Fibroblast of mammary gland (primary cell): Measurements from ENCODE around the gene TINAGL1.

ENCODE experiments used
- DNase-seq: peaks from one replicate; pipeline ENCODE4 v3.0.0-alpha.2; 2010; ENCODE audit warnings: low read depth
- H3K4me3 ChIP-seq: 2 replicates; pipeline ENCODE4 v1.5.1; 2011; ENCODE audit warnings: low read depth, mild to moderate bottlenecking, low read length, moderate library complexity; ENCODE audit not compliant: control insufficient read depth
- TF ChIP-seq, protein P1 (sequence below): conservative IDR thresholded peaks from 2 replicates; pipeline ENCODE4 v1.5.1; 2011; ENCODE audit warnings: low read depth, low read length, inconsistent platforms; ENCODE audit not compliant: control insufficient read depth, insufficient read depth

TINAGL1 gene

DNA sequence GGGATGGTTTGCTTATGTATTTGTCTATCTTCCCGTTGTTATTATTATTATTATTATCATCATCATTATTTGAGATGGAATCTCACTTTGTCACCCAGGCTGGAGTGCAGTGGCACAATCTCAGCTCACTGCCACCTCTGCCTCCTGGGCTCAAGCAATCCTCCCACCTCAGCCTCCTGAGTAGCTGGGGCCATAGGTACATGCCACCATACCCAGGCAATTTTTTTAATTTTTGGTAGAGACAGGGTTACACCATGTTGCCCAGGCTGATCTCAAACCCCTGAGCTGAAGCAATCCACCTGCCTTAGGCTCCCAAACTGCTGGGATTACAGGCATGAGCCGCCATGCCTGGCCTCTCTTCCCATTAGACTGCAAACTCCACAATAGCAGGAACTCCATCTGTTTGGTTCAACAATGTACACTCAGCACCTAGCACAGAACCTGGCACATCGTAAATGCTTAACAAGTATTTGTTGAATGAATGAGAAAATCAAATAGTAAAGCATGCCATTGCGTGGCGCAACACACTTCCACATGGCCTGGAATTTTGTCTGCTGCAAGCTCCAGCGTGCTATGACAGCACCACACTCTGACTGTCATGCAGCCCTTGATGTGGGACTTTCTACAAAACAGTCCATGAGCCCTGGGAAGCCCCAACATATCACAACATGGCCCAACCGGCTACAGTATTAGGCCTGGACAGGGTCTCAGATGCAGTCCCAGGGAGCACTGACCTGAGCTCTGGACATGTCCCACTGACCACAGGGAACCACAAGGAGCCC, 3.8 kb upstream of the TINAGL1 start:
- TF ChIP-seq, protein P1, sequence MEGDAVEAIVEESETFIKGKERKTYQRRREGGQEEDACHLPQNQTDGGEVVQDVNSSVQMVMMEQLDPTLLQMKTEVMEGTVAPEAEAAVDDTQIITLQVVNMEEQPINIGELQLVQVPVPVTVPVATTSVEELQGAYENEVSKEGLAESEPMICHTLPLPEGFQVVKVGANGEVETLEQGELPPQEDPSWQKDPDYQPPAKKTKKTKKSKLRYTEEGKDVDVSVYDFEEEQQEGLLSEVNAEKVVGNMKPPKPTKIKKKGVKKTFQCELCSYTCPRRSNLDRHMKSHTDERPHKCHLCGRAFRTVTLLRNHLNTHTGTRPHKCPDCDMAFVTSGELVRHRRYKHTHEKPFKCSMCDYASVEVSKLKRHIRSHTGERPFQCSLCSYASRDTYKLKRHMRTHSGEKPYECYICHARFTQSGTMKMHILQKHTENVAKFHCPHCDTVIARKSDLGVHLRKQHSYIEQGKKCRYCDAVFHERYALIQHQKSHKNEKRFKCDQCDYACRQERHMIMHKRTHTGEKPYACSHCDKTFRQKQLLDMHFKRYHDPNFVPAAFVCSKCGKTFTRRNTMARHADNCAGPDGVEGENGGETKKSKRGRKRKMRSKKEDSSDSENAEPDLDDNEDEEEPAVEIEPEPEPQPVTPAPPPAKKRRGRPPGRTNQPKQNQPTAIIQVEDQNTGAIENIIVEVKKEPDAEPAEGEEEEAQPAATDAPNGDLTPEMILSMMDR: no peak
- H3K4me3 ChIP-seq: no peak overlapping the region
- DNase-seq: peak; percentile 35

- H3K4me3 ChIP-seq: no peak overlapping the region
- DNase-seq: no peak
- TF ChIP-seq, protein P1: no peak
Observed at GRCh38 chr1:31573261-31573660, 3.1 kb upstream of the TINAGL1 start.

DNA sequence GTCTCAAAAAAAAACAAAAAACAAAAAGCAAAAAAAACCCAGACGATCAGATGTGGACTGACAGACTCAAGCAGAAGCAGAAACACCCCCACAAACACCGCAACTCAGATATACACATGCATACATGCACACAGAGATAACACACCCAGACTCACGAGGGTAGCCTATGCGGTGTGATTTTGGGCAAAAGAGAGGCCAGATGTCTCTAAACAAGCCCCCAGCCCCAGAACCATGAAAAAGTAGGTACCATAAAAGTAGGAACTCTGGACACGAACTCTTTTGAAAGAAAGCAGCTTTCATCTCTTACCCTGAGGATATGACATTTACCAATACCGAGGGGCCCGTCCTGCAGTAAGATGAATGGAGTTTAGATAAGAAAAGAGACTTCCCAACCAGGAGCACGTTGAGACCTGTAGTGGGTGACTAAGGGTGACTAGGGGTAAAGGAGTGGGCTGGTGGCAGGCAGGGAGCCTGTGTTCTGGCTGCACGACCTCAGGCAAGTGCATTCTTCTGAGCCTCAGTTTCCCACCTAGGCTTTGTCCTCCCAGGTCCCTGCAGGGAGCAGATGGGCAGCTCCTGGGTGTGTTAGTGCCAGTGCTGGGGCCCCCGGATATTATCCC, 1.5 kb upstream of the TINAGL1 start:
- no peak overlapping the region for H3K4me3 ChIP-seq
- DNase-seq: no peak
- TF ChIP-seq, protein P1: no peak

GRCh38 chr1:31575369-31576140, 760 bp upstream of the TINAGL1 start:
- no peak for DNase-seq
- no peak overlapping the region for H3K4me3 ChIP-seq
- TF ChIP-seq, protein P1: no peak

DNA sequence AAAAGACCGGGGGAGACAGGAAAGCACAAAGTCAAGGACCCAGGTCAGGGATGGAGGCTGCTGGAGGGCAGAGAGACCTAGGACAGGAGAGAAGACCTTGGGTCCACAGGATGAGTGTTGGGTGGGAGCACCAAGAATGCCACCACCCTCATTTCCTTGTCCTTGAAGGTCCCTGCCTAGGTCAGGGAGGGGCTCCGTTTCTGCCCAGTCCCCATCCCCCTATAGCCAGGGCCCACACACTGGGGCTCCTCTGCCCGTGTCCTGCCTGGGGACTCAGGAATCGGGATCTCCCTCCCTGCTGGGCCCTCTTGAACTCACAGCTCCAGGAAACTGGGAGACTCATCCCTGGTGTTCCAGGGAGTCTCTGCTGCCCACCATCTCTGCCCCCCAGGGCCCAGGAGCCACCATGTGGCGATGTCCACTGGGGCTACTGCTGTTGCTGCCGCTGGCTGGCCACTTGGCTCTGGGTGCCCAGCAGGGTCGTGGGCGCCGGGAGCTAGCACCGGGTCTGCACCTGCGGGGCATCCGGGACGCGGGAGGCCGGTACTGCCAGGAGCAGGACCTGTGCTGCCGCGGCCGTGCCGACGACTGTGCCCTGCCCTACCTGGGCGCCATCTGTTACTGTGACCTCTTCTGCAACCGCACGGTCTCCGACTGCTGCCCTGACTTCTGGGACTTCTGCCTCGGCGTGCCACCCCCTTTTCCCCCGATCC, 584 bp downstream of the TINAGL1 start:
- TF ChIP-seq, protein P1: no peak
- H3K4me3 ChIP-seq: no peak overlapping the region
- no peak for DNase-seq

- TF ChIP-seq, protein P1: no peak
- H3K4me3 ChIP-seq: no peak overlapping the region
- DNase-seq: peak; percentile 21
Observed at GRCh38 chr1:31577515-31578192, 1.3 kb downstream of the TINAGL1 start.
